AG09309 (cell line): ENCODE measurements around the gene IL31.

Experiments used
- DNase-seq: peaks from one replicate; pipeline ENCODE4 v3.0.0-alpha.2; 2010; ENCODE audit warnings: low read depth
- H3K4me3 ChIP-seq: 2 replicates; pipeline ENCODE4 v1.5.1; 2011; ENCODE audit warnings: mild to moderate bottlenecking, low read depth, low read length, moderate library complexity; ENCODE audit not compliant: control insufficient read depth
- TF ChIP-seq, protein P1 (sequence below): IDR thresholded peaks from 2 replicates; pipeline ENCODE4 v1.5.1; 2011; ENCODE audit warnings: mild to moderate bottlenecking, low read depth, low read length, inconsistent platforms; ENCODE audit not compliant: insufficient read depth, control insufficient read depth; ENCODE audit errors: missing control alignments

IL31 gene

DNA sequence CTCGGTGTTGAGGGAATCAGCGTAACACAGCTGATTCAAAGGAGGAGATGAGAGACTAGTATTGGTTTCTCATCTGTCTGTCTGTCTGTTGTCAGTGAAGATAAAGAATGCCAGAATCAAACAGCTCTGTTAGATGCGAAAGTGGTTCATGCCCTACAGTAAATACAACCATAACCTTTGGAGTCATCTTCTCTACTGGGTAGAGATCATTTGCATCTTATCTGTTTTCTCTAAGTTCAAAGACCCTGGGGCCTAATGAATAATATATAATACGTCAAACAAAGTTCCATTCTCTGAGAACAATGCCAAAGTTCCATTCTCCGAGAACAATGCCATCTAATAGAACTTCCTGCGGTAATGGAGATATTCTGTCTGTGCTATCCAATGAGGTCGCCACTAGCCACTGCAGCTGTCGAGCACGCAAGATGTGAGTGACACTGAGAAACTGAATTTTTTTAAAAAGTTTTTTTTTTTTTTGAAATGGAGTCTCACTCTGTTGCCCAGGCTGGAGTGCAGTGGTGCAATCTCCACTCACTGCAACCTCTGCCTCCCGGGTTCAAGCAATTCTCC, 6.6 kb downstream of the IL31 start:
- no peak for DNase-seq
- TF ChIP-seq, protein P1, sequence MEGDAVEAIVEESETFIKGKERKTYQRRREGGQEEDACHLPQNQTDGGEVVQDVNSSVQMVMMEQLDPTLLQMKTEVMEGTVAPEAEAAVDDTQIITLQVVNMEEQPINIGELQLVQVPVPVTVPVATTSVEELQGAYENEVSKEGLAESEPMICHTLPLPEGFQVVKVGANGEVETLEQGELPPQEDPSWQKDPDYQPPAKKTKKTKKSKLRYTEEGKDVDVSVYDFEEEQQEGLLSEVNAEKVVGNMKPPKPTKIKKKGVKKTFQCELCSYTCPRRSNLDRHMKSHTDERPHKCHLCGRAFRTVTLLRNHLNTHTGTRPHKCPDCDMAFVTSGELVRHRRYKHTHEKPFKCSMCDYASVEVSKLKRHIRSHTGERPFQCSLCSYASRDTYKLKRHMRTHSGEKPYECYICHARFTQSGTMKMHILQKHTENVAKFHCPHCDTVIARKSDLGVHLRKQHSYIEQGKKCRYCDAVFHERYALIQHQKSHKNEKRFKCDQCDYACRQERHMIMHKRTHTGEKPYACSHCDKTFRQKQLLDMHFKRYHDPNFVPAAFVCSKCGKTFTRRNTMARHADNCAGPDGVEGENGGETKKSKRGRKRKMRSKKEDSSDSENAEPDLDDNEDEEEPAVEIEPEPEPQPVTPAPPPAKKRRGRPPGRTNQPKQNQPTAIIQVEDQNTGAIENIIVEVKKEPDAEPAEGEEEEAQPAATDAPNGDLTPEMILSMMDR = no peak
- no peak overlapping the region for H3K4me3 ChIP-seq

DNA sequence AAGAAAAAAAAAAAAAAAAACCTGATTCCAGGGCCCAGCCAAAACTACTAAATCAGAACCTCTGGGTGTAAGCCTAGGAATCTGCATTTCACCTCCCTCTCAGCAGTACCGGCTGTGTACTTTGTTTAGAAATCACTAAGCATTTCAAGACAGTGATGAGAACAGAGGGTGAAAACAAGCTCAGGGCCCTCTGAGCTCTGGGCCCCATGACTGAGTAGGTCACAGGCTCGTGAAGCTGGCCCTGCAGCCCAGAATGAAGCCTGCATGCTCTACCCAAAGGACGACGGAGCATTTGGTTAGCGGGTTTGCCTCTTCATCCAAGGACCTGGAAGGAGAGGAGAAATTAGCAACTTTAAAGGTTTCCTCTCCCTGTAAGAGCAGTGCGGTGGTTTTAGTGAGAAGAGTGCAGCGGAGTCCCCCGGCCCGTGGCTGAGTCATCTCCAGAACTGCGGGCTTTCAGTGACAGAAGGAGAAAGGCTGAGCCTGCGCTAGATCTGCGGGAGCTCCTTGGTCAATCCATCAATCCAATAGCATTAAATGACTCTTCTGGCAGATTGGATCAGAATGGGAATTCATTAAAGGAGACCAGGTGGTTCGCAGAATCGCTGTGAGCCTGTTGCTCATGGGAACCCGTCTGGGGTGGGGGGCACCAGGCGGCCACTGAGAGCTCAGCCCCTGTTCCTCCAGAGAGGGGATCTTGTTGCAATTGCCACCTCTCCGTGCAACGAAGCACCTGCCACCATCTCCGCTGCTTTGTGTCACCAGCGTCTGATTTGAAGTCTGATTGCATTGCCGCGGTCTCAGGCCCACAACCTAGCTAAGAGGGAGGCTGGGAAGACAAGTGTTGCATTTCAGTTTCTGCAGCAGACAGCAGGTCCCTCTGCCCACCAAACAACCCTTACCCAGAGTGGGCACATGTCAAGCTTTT, 7.3 kb downstream of the IL31 start:
- TF ChIP-seq, protein P1 = no peak
- no peak overlapping the region for H3K4me3 ChIP-seq
- DNase-seq = no peak

DNA sequence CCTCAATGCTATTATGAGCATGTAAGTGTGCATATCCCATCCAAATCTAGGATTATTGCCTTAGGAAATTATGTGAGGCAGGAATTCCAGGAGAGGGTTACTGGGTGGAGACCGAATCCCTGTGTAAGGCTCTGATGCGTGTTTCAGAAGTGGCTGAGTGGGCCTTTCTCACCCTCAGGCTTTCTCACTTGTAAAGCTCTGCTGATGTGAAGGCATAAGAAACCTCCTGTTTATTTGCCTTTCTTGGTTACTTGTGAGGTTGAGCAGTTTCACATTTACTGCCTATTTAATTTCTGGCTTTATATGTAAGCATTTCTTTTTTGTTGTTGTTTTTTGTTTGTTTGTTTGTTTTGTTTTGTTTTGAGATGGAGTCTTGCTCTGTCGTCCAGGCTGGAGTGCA, 11.0 kb downstream of the IL31 start:
- no peak for DNase-seq
- TF ChIP-seq, protein P1 = no peak
- H3K4me3 ChIP-seq = no peak overlapping the region

DNA sequence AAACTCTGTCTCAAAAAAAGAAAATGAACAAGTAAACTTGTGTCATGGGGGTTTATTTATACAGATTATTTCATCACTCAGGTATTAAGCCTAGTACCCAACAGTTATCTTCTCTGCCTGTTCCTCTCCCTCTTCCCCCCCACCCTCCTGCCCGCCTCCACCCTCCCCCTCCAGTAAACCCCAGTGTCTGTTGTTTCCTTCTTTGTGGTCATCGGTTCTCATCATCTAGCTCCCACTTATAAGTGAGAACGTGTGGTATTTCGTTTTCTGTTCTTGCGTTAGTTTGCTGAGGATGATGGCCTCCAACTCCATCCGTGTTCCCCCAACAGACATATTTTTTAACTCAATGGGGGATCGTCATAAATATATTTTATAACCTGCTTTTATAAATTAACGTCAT, 12.3 kb downstream of the IL31 start:
- no peak overlapping the region for H3K4me3 ChIP-seq
- TF ChIP-seq, protein P1 = no peak
- no peak for DNase-seq

DNA sequence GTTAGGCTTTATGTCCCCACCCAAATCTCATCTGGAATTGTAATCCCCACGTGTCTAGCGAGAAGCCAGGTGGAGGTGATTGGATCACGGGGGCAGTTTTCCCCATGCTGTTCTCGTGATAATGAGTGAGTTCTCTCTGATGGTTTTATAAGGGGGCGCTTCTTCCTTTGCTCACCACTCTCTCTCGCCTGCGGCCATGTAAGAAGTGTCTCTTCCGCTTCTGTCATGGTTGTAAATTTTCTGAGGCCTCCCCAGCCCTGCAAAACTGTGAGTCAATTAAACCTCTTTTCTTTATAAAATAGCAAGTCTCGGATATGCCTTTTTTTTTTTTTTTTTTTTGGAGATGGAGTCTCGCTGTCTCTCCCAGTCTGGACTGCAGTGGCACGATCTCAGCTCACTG, 13.3 kb downstream of the IL31 start:
- no peak for DNase-seq
- H3K4me3 ChIP-seq = no peak overlapping the region
- TF ChIP-seq, protein P1 = no peak

- TF ChIP-seq, protein P1 = no peak
- DNase-seq = no peak
- H3K4me3 ChIP-seq = no peak overlapping the region
Observed at GRCh38 chr12:122159882-122160281, 14.1 kb downstream of the IL31 start.
